ENCODE data around the gene PTPN6. TPM values are rescaled to one million over a fixed set of nuclear protein-coding genes. Genes with fewer than 3 reads are reported as not detected.
A peak's percentile ranks its signal among the peaks of the same experiment; 100 is the strongest.

The PTPN6 gene
- total and polyA plus RNA-seq, 10 of the 15 experiments (the other 5 are each of a cell fraction or from before 2014, with no cell fraction given) = 229 to 457 (median 370) TPM

- TF ChIP-seq SMAD5 (IDR thresholded peaks at IDR 0.05; ENCODE audit: low read depth) = peak; percentile 25; the same call in 1 of the 2 replicates
- no peak; the same call in 1 of the 2 replicates for TF ChIP-seq USF2 (IDR thresholded peaks at IDR 0.05; ENCODE audit: borderline replicate concordance, low read depth, low read length)
- no peak for TF ChIP-seq NFYA (IDR thresholded peaks at IDR 0.05; ENCODE audit: borderline replicate concordance, low read depth, low read length)
- no peak for TF ChIP-seq SMAD1 (IDR thresholded peaks at IDR 0.05; ENCODE audit: low read depth, partially characterized antibody)
- no peak for TF ChIP-seq RB1 (IDR thresholded peaks at IDR 0.05; ENCODE audit: borderline replicate concordance)
- TF ChIP-seq, protein P1, sequence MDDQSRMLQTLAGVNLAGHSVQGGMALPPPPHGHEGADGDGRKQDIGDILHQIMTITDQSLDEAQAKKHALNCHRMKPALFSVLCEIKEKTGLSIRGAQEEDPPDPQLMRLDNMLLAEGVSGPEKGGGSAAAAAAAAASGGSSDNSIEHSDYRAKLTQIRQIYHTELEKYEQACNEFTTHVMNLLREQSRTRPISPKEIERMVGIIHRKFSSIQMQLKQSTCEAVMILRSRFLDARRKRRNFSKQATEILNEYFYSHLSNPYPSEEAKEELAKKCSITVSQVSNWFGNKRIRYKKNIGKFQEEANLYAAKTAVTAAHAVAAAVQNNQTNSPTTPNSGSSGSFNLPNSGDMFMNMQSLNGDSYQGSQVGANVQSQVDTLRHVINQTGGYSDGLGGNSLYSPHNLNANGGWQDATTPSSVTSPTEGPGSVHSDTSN (IDR thresholded peaks at IDR 0.05; ENCODE audit: insufficient replicate concordance, low read depth, low read length) = no peak
Observed at GRCh38 chr12:6961278-6961694, 10.1 kb downstream of the PTPN6 start (continued).

DNA sequence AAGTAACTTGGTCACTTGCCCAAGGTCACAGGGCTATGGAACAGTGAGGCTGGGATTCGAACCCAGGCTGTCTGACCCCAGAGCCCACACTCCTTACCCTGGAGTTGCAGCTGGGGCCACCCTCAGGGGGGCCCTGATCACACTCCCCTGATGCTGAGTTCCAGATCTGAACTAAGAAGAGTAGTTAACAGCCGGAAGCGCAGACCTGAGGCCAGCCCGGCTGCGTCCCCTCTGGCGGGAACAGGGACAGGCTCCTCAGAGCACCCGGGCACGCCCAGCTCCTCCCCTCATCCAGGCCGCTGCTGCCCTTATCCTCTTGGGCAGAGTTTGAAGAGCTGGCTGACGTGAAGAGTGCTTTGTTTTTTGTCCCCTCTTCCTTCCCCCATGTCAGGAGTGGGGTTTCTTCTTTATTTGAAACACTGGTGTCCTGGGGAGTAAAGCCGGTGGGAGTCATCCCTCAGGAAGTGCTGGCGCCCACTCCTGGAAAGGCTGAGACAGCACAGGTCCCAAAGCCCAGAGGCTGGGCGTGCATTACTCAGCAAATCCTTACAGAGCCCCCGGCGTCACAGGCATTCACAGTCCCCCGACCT lies 10.6 kb downstream of the PTPN6 start:
- 0% methylated on average over 16 of the region's 16 CpGs for WGBS (ENCODE audit: insufficient coverage, insufficient replicate concordance, low lambda C conversion rate, missing lambda C conversion rate)
- no peak for FAIRE-seq
- peak overlapping the region; percentile 37 for H3K4me3 ChIP-seq
- no TSS peak for BruUV-seq (replicated peaks)
- peak overlapping the region; percentile 46 for H2AFZ ChIP-seq (ENCODE audit: control insufficient read depth, low read depth, low read length)
- POLR2A ChIA-PET = interaction anchor here (0.5 to 13.5 kb wide), 4 partner anchors 17 to 35 kb away, joined by 4 to 524 read pairs (median 5); partner anchors contain the start of genes C12orf57, PTPN6 and RNU7-1
- ATAC-seq = peak; percentile 28
- no peaks in the 10 kb centered on the region for H4K20me1 ChIP-seq (ENCODE audit: control insufficient read depth, insufficient read depth)
- peak overlapping the region; percentile 91 for H3K9ac ChIP-seq (ENCODE audit: control insufficient read depth, insufficient read depth, low read length)
- H3K9me3 ChIP-seq (replicated peaks; ENCODE audit: control insufficient read depth, insufficient read depth, low read length) = no peaks in the 10 kb centered on the region
- peak overlapping the region; percentile 99; the same call in 1 of the 2 replicates for H3K4me2 ChIP-seq (ENCODE audit: control insufficient read depth, insufficient read depth)
- CTCF ChIA-PET = interaction anchor here (0.8 to 13.2 kb wide), 11 partner anchors 14 to 152 kb away, joined by 3 to 645 read pairs (median 5); partner anchors contain the start of genes C12orf57, LPCAT3, PTPN6 and RNU7-1
- H3K36me3 ChIP-seq (ENCODE audit: control insufficient read depth in 2 of 2, insufficient read depth in 2 of 2, low read length in 1 of 2) = peaks cover 20 to 34% of the 10 kb centered on the region in 2 experiments
- intact Hi-C loops (cut with micrococcal nuclease; ENCODE audit: unreplicated experiment) = loop anchor here (1.0 to 5.0 kb wide), 2 partner anchors 8 to 151 kb away; no protein-coding TSS in a partner anchor
- RAD21 ChIA-PET (ENCODE audit: unreplicated experiment) = interaction anchor here (0.5 to 13.5 kb wide), 9 partner anchors 10 to 150 kb away, joined by 3 to 426 read pairs (median 4); partner anchors contain the start of genes C12orf57, PTPN6, RNU7-1 and SPSB2
- peaks cover 65% of the 10 kb centered on the region for H3K4me1 ChIP-seq (ENCODE audit: control insufficient read depth, insufficient read depth, low read length)
- in situ Hi-C loops (cut with MboI) = loop anchor here (5.0 to 25.0 kb wide), 2 partner anchors 151 to 1676 kb away; no protein-coding TSS in a partner anchor
- H3K27me3 ChIP-seq (replicated peaks in 1 of 2; ENCODE audit: control insufficient read depth in 2 of 2, insufficient read depth in 2 of 2, low read length in 1 of 2) = no peaks in the 10 kb centered on the region
- H3K79me2 ChIP-seq (ENCODE audit: control insufficient read depth, insufficient read depth, low read length) = peaks cover 44% of the 10 kb centered on the region
- SMC1A ChIA-PET (ENCODE audit: uncharacterized antibody, unreplicated experiment) = interaction anchor here (0.9 to 13.2 kb wide), 8 partner anchors 14 to 151 kb away, joined by 3 to 395 read pairs (median 4); partner anchors contain the start of genes C12orf57, CDCA3, PTPN6 and RNU7-1
- H3K27ac ChIP-seq (ENCODE audit: control insufficient read depth, insufficient read depth) = peak overlapping the region; percentile 99
- no peak for DNase-seq (ENCODE audit: low read depth, low spot score)
- no peak for TF ChIP-seq HCFC1 (IDR thresholded peaks at IDR 0.05; ENCODE audit: low read length)
- TF ChIP-seq NKRF (conservative IDR thresholded peaks at IDR 0.05) = 0 out of 2 replicates have a peak, but pooled peaks have one; percentile 56
- peak in 1 of 2 experiments; percentile 17; a peak in 2 of 4 replicates for TF ChIP-seq IKZF2 (IDR thresholded peaks at IDR 0.05)
- TF ChIP-seq CTCF (IDR thresholded peaks at IDR 0.05 in 2 of 3, conservative IDR thresholded peaks at IDR 0.05 in 1 of 3; ENCODE audit: control insufficient read depth in 2 of 3, extremely low read depth in 1 of 3, insufficient read depth in 1 of 3, low read depth in 3 of 3, low read length in 3 of 3) = peak; percentile 47 to 59 (median 48)
- 0 out of 2 replicates have a peak, but pooled peaks have one; percentile 46 for TF ChIP-seq RB1 (IDR thresholded peaks at IDR 0.05; ENCODE audit: borderline replicate concordance)
- no peak for TF ChIP-seq KLF5 (IDR thresholded peaks at IDR 0.05; ENCODE audit: partially characterized antibody)

Measured in GM12878 (cell line).